Islet precursor cell (in vitro differentiated cells): ENCODE data around the gene EPB41L5.
"Not testable (repeated sequence)": the region's sequence is repeated elsewhere in the genome, so short reads cannot be mapped to it uniquely, and the experiment has no call there.

ENCODE experiments used
- DNase-seq: peaks from one replicate; pipeline ENCODE4 v3.0.0-alpha.2; 2018

Gene EPB41L5

DNA sequence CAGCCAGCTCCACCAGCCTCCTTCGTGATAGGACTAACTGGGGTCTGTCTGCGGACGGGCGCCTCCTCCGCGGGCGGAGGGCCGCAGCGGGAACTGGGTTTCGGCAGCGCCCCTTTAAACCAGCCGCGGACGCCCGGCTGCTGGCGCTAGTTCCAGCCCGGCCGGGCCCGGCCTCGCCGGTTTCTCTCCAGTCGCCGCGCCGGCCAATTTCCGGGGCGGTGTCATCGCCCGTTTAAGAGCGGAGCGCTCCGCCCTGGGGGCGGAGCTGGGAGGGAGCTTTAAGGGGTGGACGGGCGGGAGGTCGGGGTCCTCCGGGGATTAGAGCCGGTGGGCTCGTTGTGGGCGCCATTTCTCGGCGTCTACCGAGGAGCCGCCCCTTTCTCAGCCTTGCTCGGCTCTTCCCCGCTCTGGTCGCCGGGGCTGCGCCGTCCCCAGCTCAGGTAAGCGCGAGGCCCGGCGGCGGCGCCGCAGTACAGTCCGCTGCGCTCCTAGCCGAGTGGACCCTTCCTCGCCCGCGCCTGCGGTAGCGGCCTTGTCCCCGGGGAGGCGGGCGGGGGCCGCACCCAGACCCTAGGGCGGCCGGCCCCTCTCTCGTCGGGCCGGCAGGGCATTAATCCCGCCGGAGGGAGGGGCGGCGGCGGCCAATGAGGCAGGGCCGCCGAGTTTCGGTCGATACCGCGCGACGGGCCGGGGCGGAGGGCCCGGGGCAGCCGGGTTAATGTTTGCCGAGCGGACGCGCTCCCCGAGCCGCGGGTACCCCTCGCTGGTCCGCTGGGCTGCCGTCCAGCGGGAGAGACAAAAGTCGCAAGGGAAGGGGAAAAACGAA lies at the start of gene EPB41L5:
Gene EPB41L5 (plus strand): TSS at position 307 of the 826 bp plus-strand sequence. CDS start 6,008 bp downstream, outside the sequence.
- DNase-seq = peak; percentile 97

DNA sequence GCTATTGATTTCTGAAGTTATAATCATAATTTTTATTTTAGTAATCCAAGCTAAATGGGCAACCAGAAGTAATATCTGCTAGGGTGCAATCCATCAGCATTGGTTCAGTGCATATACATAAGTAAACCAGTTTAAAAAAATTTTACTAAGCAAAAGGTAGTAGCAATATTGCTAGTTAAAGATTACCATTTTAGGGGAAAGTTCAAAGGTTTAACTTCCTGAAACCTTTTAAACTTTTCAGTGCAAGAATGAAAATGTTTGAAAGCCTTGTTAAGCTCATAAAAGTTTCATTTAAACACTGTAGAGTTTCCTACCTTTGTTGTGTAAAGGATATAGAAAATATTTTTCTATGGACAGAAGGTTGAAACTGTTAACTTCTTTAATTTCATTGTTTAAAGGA lies 31.0 kb upstream of the EPB41L5 start:
- DNase-seq = no peak

DNA sequence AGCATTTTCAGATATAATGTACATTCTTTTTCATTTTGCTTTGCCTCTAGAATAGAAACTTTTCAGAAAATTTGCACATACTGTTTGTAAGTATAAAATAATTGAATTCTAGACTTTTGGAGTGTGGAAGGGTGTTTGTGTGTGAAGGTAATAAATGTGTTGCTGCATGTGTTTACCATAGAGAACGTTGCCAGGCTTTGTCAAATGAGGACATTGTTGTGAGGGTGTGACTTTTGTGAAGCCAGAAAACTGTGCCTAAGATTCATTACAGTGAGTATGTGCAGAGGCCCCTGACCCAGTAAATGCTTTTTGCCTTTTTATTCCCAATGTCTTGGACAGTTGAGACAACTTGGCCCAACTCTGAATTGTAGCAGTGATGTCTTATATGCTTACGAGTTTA lies 30.4 kb upstream of the EPB41L5 start:
- DNase-seq = no peak

DNA sequence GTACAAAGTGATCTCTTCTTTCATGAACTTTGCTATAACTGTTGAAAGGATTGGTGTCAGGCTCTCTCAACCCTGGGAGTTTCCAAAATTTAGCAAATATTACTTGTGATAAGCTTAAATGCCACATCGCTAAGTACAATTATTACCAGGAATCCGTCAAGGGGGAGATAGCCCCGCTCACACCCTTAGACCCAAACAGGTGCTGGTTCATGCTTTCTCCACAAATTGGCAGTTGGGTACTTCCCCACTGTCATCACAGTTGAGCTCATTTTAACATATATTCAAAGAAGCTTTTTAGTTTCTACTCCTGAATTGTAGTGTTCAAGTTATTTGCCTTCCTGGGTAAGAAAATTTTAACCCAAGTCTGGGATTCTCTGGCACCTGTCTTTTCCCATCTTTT lies 29.8 kb upstream of the EPB41L5 start:
- DNase-seq = no peak

DNA sequence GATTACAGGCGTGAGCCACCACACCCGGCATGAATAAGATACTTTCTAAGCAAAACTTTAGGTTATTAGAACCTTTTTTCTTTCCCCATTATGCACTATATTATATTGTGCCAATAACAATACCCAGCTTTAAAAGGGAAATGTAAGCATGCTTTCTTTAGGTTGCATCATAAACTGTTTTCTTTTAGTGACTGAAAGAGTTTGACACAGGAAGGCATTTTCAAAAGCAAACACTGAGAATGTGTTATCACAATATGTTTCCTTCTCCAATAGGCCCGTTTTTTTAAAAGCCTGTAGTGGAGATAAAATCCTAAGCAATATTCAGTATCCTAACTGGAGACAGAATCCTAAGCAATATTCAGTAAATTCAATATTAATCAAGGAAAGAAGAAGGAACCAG lies 16.7 kb upstream of the EPB41L5 start:
- DNase-seq = no peak

DNA sequence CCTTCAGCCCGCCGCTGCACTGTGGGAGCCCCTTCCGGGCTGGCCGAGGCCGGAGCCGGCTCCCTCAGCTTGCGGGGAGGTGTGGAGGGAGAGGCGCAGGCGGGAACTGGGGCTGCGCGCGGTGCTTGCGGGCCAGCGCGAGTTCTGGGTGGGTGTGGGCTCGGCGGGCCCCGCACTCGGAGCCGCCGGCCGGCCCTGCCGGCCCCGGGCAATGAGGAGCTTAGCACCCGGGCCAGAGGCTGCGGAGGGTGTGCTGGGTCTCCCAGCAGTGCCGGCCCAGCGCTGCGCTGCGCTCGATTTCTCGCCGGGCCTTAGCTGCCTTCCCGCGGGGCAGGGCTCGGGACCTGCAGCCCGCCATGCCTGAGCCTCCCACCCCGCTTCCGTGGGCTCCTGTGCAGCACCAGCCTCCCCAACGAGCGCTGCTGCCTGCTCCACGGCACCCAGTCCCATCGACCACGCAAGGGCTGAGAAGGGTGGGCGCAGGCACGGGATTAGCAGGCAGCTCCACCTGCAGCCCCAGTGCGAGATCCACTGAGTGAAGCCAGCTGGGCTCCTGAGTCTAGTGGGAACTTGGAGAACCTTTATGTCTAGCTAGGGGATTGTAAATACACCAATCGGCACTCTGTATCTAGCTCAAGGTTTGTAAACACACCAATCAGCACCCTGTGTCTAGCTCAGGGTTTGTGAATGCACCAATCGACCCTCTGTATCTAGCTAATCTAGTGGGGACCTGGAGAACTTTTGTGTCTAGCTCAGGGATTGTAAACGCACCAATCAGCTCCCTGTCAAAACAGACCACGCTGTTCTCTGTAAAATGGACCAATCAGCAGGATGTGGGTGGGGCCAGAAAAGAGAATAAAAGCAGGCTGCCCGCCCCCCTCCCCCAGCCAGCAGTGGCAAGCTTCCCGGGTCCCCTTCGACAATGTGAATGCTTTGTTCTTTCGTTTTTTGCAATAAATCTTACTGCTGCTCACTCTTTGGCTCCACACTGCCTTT lies 15.7 kb upstream of the EPB41L5 start:
- DNase-seq = not testable (repeated sequence)

DNA sequence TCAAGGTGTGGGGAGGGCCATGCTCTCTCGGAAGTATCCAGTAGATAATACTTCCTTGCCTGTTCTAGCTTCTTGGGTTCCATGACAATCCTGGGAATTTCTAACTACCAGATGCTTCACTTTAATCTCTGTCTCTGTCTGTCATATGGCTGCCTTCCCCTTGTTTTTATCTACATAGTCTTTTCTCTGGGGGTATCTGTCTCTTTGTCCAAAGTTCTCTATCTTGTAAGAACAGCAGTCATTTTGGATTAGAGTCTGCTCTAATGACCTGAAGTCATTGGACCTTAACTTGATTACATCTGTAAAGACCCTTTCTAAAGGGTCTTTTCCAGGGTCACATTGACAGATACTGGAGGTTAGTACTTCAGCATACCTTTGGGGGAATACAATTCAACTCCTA lies 11.4 kb upstream of the EPB41L5 start:
- no peak for DNase-seq

DNA sequence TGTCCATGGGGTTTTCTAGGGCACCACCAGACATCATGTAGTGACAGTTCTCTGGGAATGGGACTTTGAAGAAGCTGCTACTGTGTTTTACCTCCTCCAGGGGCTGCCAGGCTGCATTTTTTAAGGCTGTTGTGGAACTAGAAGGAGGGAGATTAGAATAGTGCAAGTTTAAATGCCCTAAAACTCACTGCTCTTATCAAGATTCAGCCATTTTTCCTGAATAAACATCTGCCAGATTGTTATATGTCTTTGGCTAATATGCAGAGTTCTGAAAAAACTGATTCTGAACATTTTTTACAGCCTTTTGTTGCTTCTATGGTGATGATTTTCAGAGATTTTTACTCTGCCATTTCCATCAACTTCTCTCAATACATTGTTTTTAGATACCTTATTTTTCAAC lies 8.6 kb upstream of the EPB41L5 start:
- no peak for DNase-seq

DNA sequence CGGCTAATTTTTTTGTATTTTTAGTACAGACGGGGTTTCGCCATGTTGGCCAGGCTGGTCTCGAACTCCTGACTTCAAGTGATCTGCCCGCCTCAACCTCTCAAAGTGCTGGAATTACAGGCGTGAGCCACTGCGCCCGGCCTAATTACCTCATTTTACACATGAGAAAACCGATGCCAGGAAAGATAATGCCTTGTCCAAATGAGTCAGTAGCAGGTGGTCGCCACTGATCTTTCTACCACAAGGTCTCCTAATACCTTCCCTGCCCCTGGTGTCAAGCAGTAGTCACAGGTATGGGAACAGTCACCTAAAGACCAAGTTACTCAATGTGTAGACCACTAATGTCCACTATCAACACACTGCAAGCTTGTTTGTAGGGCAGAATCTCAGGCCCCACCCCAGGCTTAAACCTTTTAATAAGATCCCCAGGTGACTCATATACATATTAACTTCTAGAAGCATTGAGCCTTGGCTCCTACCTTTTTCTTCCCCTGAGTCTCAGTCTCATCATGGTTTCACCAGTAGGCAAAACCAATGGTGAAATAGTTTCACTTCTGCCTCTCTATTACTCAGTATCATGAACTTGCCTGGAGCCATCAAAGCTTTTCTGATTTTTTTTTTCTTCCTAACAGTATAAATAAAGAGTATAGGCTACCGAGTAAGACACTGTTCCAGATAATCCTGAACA lies 6.9 kb upstream of the EPB41L5 start:
- DNase-seq = no peak

DNA sequence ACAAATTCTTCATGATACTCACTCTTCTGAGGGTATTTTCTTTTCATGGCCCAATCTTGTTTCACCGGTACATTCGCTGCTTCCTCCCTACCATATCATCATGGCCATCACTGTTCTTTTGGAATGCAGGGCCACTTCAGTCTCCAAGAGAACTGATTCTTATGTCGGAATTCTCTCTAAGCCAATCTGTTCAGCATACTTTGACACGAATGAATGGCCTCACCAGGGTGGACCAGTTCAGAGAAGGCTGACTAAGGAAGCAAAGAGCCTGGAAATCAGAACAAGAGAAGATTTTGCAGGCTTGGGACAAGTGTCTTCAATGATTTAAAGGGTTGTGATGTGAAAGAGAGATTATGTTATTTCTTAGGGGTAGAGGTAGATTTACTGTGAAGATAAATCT lies 5.0 kb upstream of the EPB41L5 start:
- no peak for DNase-seq

DNA sequence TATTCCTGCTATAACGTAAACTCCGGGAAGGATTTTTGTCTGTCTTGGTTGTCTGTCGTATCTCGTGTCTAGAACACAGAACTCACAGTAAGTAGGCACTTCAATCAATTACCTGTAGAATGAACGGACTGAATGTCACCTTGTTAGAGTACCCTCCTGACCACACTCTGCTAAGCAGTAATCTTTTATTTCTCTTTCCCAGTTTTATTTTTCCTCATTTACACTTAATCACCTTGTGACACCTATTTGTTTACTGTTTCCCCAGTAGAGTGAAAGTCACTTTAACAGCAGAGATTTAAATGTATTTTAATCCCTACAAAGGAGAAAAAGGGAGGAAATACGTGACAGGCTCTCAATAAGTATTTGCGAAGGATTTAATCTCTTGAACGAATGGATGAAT lies 514 bp upstream of the EPB41L5 start:
- DNase-seq = no peak

DNA sequence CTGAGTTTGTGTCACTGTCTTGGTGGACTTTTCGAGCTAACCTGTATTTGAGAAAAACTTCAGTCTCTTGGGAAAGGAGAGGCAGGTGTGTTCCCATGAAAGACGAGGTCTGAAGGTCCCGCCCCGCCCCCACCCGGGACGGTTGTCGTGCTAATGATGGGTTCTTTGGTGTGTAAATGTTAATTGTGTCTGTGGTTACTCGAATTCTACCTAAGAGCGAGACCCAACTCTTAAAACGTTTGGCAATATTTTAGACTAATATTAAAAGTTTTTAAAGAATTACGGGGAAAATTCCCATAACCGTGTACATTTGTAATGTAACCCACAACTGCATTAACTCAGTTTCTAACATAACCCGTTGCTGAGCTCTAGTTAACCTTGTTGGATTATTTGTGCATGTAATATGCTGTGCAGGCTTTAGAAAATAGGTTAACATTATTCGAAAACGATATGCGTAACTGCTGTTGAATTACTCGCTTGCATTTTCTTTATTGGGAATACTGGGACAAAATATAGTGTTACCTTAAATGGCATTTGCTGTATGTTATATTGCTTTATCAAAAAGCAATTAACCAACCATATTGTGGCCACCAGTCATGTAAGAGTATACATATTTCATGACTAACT lies 833 bp downstream of the EPB41L5 start:
- peak; percentile 71 for DNase-seq

DNA sequence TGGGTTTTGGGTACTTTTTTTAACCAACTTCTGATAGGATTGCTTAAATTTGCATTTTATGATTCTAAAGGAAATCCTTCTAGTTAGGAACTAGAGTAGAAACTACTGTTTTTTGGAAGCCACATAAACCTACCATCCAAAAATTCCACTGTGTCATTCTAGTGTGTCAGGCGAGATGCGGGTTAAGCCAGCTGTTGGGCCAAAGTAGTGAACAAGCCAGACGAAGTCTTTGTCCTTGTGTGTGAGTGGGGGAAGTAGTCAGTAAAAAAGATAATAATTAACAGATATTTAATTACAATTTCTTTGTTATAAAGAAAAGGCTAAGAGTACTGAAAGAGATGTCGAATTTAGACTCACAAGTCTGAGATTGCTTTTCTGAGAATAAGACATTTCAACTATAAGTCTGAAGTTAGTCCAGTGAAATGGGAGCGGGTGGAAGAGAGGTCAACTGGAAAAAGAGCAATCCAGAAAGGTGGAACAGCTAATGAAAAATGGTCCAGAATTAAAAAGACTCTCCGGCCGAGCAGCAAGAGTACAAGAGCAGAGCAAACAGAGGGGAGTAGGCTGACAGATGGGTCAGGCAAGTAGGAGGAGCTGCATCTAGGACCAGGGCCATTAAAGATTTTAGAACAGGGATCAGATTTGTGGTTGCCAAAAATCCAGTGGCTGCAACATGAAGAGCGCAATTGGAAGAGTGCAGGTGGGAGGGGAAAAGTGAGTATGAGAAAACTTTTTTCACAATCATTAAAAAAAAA lies 1.5 kb downstream of the EPB41L5 start:
- DNase-seq = no peak

DNA sequence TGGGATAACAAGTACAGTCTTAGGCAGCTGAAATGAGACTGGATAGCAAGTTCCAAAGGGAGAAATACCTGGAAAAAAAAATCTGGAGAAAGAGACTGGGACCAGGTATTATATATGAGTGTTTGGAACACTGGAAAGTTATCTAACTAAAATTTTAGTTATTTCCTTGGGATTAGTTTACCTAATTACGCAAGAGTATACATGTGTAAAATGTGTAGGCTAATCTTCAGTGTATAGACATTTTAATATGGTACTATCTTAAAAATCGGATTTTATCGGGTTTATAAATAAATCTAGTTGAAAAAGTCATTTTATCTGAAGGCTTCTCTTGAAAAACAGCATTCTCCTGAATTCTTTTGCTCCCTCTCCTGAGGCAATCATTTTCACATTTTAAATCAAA lies 3.9 kb downstream of the EPB41L5 start:
- no peak for DNase-seq

DNA sequence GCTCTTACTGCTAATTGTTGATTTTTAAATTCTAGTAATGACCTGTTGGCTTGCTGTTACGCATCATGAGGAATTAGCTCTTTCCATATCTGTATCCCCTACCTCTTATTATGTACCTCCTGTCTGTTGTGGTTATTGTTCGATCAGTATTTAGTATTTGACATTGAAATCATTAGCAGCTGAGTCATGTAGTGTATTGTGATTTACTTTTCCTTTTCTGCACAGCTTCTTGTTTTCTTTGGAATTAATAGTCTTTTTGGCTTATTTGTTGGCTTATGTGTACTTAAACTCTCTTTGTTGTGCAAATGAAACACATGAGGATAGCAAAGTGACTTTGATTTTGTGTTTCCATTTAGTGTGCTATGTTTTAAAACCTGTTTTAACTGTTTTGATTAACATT lies 4.3 kb downstream of the EPB41L5 start:
- DNase-seq = no peak

DNA sequence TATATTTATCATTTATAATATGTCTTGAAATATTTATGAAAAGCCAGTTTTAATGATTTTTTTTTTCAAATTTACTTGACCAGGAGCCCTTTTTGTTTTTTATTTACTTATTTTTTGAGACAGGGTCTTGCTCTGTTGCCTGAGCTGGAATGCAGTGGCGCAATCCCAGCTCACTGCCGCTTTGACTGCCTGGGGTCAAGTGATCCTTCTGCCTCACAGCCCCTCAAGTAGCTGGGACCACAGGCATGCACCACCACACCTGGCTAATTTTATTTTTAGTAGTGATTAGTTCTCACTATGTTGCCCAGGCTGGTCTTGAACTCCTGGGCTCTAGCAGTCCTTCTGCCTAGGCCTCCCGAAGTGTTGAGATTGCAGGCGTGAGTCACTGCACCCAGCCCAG lies 5.7 kb downstream of the EPB41L5 start:
- peak; percentile 76 for DNase-seq

DNA sequence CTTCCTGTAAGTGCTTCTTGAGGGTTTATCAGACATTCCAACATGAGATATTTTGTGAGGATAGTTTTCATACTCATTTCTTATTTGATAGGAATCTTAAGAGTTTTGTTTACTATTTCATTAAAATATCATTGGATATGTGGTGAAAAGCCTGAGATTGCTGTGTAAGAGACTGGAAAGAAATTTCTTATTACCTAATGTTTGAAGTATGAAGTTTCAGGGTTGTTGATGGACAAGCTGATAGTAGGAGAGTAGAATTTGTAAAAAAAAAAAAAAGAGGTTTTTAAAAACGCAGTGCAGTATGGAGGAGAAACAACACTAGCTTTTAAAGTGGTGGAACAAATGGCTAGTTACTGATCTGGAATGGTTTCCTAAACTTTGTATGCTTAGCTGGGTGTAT lies 7.7 kb downstream of the EPB41L5 start:
- DNase-seq = no peak

DNA sequence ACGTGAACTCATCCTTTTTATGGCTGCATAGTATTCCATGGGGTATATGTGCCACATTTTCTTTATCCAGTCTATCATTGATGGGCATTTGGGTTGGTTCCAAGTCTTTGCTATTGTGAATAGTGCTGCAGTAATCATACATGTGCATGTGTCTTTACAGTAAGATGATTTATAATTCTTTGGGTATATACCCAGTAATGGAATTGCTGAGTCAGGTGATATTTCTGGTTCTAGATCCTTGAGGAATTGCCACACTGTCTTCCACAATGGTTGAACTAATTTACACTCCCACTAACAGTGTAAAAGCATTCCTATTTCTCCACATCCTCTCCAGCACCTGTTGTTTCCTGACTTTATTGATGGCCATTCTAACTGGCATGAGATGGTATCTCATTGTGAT lies 9.6 kb downstream of the EPB41L5 start:
- not testable (repeated sequence) for DNase-seq

DNA sequence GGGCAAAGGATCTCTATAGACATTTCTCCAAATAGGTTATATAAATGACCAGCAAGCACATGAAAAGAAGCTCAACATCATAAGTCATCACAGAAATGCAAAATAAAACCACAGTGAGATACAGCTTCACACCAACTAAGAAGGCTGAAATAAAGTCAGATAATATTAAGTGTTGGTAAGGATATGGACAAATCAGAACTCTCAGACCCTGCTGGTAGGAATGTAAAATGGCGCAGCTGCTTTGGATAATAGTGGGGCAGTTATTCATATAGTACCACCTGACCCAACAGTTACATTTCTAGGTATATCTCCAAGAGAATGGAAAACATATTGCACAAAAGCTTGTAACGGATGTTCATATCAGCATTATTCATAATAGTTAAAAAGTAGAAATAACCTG lies 14.0 kb downstream of the EPB41L5 start:
- no peak for DNase-seq

DNA sequence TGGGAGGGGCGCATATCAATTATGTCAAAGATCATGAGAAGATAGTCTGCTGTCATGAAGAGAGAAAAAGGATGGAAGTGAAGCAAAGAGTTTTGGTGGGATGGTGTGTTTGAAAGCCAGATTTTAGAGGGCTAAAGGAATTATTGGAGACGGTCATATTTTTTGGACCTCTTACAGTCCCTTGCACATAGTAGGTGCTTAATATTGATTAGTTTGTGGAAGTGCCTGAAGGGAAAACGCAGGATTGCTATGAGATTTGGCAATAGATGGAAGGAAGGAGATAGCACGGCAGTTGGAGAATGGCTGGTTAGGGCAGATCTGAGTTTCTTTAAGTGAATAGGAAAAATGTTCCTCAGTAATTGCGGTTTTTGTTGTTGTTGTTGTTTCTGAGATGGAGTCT lies 15.9 kb downstream of the EPB41L5 start:
- no peak for DNase-seq

DNA sequence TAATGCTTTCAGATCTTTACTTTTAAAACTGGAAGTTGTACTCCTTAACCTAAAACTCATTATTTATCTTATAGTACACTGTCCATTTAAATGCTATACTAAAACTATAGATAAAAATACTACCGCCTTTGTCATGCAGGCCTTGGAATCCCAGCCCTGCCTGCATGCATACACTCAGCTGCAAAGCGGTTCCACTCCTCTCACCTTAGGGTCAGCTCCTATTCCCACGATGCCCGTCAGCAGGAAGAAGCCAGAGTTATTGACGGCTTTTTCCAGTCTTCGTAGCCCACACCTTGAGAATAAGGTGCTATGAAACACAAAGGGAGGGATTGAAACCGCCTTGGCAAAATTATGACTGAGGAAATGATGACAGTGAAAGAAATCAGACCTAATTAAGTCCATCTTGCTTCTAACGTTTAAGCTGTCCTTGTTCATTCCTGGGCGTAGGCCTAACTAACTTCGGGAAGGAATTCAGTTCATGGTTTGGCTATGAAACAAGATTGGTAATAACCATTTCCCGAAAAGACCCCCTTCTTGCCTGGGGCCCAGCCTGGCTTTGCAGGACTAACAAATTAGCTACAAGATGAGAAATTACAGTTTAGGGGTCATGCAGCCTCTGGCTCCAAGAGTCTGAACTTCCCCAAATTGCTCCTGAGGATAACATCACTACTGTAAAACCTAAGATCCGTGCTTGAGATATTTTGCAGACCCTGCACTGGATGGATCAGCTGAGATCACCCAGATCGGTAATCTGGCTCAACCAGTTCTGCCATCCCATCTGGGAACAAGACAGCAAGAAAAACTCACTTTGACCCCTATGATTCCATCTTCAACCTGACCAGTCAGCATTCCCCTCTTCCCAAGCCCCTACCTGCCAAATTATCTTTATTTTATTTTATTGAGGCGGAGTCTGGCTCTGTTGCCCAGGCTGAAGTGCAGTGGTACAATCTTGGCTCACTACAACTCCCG lies 17.1 kb downstream of the EPB41L5 start:
- DNase-seq = peak; percentile 79
